Right cardiac atrium (tissue), 5 donors: ENCODE results near the gene AP4B1. TPM values are rescaled to one million over a fixed set of nuclear protein-coding genes. Genes with fewer than 3 reads are reported as not detected.
A peak's percentile ranks its signal among the peaks of the same experiment; 100 is the strongest.
"Not testable (repeated sequence)": the region's sequence is repeated elsewhere in the genome, so short reads cannot be mapped to it uniquely, and the experiment has no call there.

ENCODE experiments used
- ATAC-seq, 2 donors: fragments of 200-7000 bp; cut with Tn5 transposase; one replicate each; pipeline versions ENCODE4 v1.8.0 to v1.9.1; 2020; ENCODE audit warnings: moderate library complexity in 2 of 2, mild to moderate bottlenecking in 1 of 2
- DNase-seq, 3 donors: peaks; one replicate each; pipeline ENCODE4 v3.0.0-alpha.2; 2020
- H3K27ac ChIP-seq: one replicate; pipeline ENCODE4 v1.5.1; 2013; ENCODE audit warnings: mild to moderate bottlenecking, low read length, control low read depth, moderate library complexity
- H3K27me3 ChIP-seq: one replicate; pipeline ENCODE4 v1.6.1; 2013; ENCODE audit not compliant: control insufficient read depth, insufficient read depth
- H3K4me1 ChIP-seq: one replicate; pipeline ENCODE4 v1.6.1; 2013; ENCODE audit warnings: low read length; ENCODE audit not compliant: control insufficient read depth, insufficient read depth
- H3K4me3 ChIP-seq: one replicate; pipeline ENCODE4 v1.5.1; 2013; ENCODE audit warnings: low read length, control low read depth
- H3K9me3 ChIP-seq: one replicate; pipeline ENCODE4 v1.6.1; 2013; ENCODE audit warnings: low read length; ENCODE audit not compliant: control insufficient read depth
- WGBS: extraction: QIAGEN DNeasy Blood & Tissue Kit; methylation state at CpG from one replicate; pipeline ENCODE4 v1.1.7; 2013; 5-methylcytosine and 5-hydroxymethylcytosine counted together
- intact Hi-C, 4 donors: fragments of 100-400 bp; cut with DNase I; formaldehyde crosslinking; loops; one replicate each; pipeline versions ENCODE4 v1.11.0 to v1.14.0; 2022 to 2023
- long read RNA-seq, 4 donors: library from polyadenylated mRNA; unstranded; transcript quantifications; one replicate each; pipeline ENCODE4 v2.0.0, GENCODE V29; 2020 to 2021
- polyA plus RNA-seq: library from polyadenylated mRNA; stranded (reverse); fragments of 200-250 nt; gene quantifications from one replicate; pipeline ENCODE4 v1.2.3, GENCODE V29; 2013
- total RNA-seq, 4 donors: library from RNA; stranded (reverse); fragmentation: NEBNext Ultra II Directional; extraction: Animal tissue kit (Norgen Biotek cat#: 25700); gene quantifications; one replicate each; pipeline ENCODE4 v1.2.1, GENCODE V29; 2021
- donor health status: healthy with polysubstance abuse.
- donor health status: DM: no; HTN: yes; CAD: no.
- donor health status: DM: no; HTN: no; CAD: no.
- donor health status: DM: no; HTN: yes; CAD: no; lungs with severe emphysema.
- donor health status: DM: yes; HTN: yes; CAD: no.

Gene AP4B1
- 10 to 100 TPM; 11.0 to 16.7 (median 15.8) TPM for total RNA-seq
- 8.9 TPM for polyA plus RNA-seq
- long read RNA-seq, donor 1, transcript AP4B1-201 (11 exons, 2,742 nt): major isoform, 22 of 54 reads
- long read RNA-seq, donor 1, transcript AP4B1-204 (10 exons, 2,818 nt): minor isoform, 21 of 54 reads
- long read RNA-seq, donor 1, partial matches to known transcripts: 6 of 54 reads
- long read RNA-seq, donor 1, other reads (novel, unspliced or antisense): 5 of 54 reads
- long read RNA-seq, donor 2, transcript AP4B1-201 (11 exons, 2,742 nt): minor isoform, 7 of 21 reads
- long read RNA-seq, donor 2, transcript AP4B1-204 (10 exons, 2,818 nt): major isoform, 8 of 21 reads
- long read RNA-seq, donor 2, partial matches to known transcripts: 1 of 21 reads
- long read RNA-seq, donor 2, other reads (novel, unspliced or antisense): 5 of 21 reads
- long read RNA-seq, donor 3, transcript AP4B1-201 (11 exons, 2,742 nt): major isoform, 32 of 93 reads
- long read RNA-seq, donor 3, transcript AP4B1-204 (10 exons, 2,818 nt): minor isoform, 27 of 93 reads
- long read RNA-seq, donor 3, partial matches to known transcripts: 5 of 93 reads
- long read RNA-seq, donor 3, other reads (novel, unspliced or antisense): 29 of 93 reads
- long read RNA-seq, donor 4, transcript AP4B1-201 (11 exons, 2,742 nt): major isoform, 5 of 16 reads
- long read RNA-seq, donor 4, transcript AP4B1-204 (10 exons, 2,818 nt): major isoform, 5 of 16 reads
- long read RNA-seq, donor 4, partial matches to known transcripts: 2 of 16 reads
- long read RNA-seq, donor 4, other reads (novel, unspliced or antisense): 4 of 16 reads

- Histone ChIP-seq H3K27me3 (no peaks in the 10 kb centered on the region), H3K4me3 (peak within 1 kb of the TSS; percentile 53), H3K4me1 (no peaks in the 10 kb centered on the region), H3K27ac (peak within 1 kb of the TSS; percentile 87), H3K9me3 (no peaks in the 10 kb centered on the region)
- under 1% methylated on average over 67 of the region's 67 CpGs for WGBS
- intact Hi-C loops: loop anchor here in 2 of 4 donors (2.0 to 10.0 kb wide), 3 partner anchors 24 to 70 kb away; partner anchors contain the start of gene HIPK1 (in 1 of the 2)
- ATAC-seq (peak; percentile 98 to 99), DNase-seq (peak; percentile 100)
Observed at GRCh38 chr1:113904674-113905434, at the start of gene AP4B1, which contains the start of gene DCLRE1B. Gene AP4B1, minus strand, starts transcription at chr1:113904799. Its CDS starts 82 bp downstream, at chr1:113904717. Gene DCLRE1B, plus strand, starts transcription at chr1:113905326. Its CDS starts 261 bp downstream, at chr1:113905587.

- H3K9me3 ChIP-seq: no peaks in the 10 kb centered on the region
- no peaks in the 10 kb centered on the region for H3K27me3 ChIP-seq
- no peak overlapping the region for H3K4me3 ChIP-seq
- no peaks in the 10 kb centered on the region for H3K4me1 ChIP-seq
- WGBS: 85% methylated on average over 2 of the region's 2 CpGs
- DNase-seq: no peak
- no peak for ATAC-seq
- H3K27ac ChIP-seq: no peak overlapping the region
- intact Hi-C loops: no loop called here
Observed at GRCh38 chr1:113951719-113952118, 47.1 kb upstream of the AP4B1 start.

- DNase-seq (no peak), ATAC-seq (no peak)
- WGBS: 100% methylated on average over 1 of the region's 1 CpG
- H3K27ac ChIP-seq: no peak overlapping the region
- intact Hi-C loops: no loop called here
- no peaks in the 10 kb centered on the region for H3K9me3 ChIP-seq
- no peaks in the 10 kb centered on the region for H3K27me3 ChIP-seq
- H3K4me1 ChIP-seq: peaks cover 2% of the 10 kb centered on the region
- H3K4me3 ChIP-seq: no peak overlapping the region
Observed at GRCh38 chr1:113950908-113951307, 46.3 kb upstream of the AP4B1 start.

- Histone ChIP-seq H3K9me3 (no peaks in the 10 kb centered on the region), H3K27me3 (no peaks in the 10 kb centered on the region), H3K4me3 (no peak overlapping the region), H3K4me1 (peaks cover 2% of the 10 kb centered on the region), H3K27ac (no peak overlapping the region)
- no peak for ATAC-seq
- peak in 1 of 3 donors; percentile 52 for DNase-seq
- WGBS: 68% methylated on average over 5 of the region's 5 CpGs
- intact Hi-C loops: no loop called here
Observed at GRCh38 chr1:113949007-113949406, 44.4 kb upstream of the AP4B1 start.

GRCh38 chr1:113948151-113948550, 43.6 kb upstream of the AP4B1 start:
- H3K4me1 ChIP-seq, ATAC-seq, H3K27me3 ChIP-seq, DNase-seq, H3K9me3 ChIP-seq, H3K27ac ChIP-seq, intact Hi-C loops, H3K4me3 ChIP-seq: not testable (repeated sequence)
- 72% methylated on average over 4 of the region's 4 CpGs for WGBS

GRCh38 chr1:113947388-113948107, 42.9 kb upstream of the AP4B1 start:
- H3K4me3 ChIP-seq: no peak overlapping the region
- H3K9me3 ChIP-seq: no peaks in the 10 kb centered on the region
- ATAC-seq (no peak), DNase-seq (no peak)
- no peak overlapping the region for H3K27ac ChIP-seq
- intact Hi-C loops: no loop called here
- peaks cover 2% of the 10 kb centered on the region for H3K4me1 ChIP-seq
- H3K27me3 ChIP-seq: no peaks in the 10 kb centered on the region
- WGBS: 17% methylated on average over 3 of the region's 3 CpGs

GRCh38 chr1:113946678-113947387, 42.2 kb upstream of the AP4B1 start:
- Histone ChIP-seq H3K27me3 (no peaks in the 10 kb centered on the region), H3K4me1 (peaks cover 2% of the 10 kb centered on the region), H3K27ac (peak overlapping the region; percentile 39), H3K4me3 (no peak overlapping the region), H3K9me3 (no peaks in the 10 kb centered on the region)
- DNase-seq (no peak), ATAC-seq (peak; percentile 34 to 40)
- intact Hi-C loops: no loop called here
- 25% methylated on average over 3 of the region's 3 CpGs for WGBS

- WGBS: 35% methylated on average over 1 of the region's 1 CpG
- Histone ChIP-seq H3K27me3 (no peaks in the 10 kb centered on the region), H3K9me3 (no peaks in the 10 kb centered on the region), H3K4me3 (no peak overlapping the region), H3K27ac (no peak overlapping the region), H3K4me1 (peaks cover 2% of the 10 kb centered on the region)
- no peak for ATAC-seq
- DNase-seq: no peak
- intact Hi-C loops: no loop called here
Observed at GRCh38 chr1:113946112-113946511, 41.5 kb upstream of the AP4B1 start.

GRCh38 chr1:113945329-113945728, 40.7 kb upstream of the AP4B1 start:
- Histone ChIP-seq H3K4me3 (no peak overlapping the region), H3K4me1 (peaks cover 2% of the 10 kb centered on the region), H3K9me3 (no peaks in the 10 kb centered on the region), H3K27me3 (no peaks in the 10 kb centered on the region), H3K27ac (no peak overlapping the region)
- WGBS: 99% methylated on average over 1 of the region's 1 CpG
- DNase-seq: no peak
- intact Hi-C loops: no loop called here
- ATAC-seq: no peak
